PC-3 (cell line): ENCODE data around the gene SEL1L2. TPM values are rescaled to one million over a fixed set of nuclear protein-coding genes. Genes with fewer than 3 reads are reported as not detected.

Source experiments
- ATAC-seq: fragments of 200-7000 bp; cut with Tn5 transposase; 2 replicates; pipeline ENCODE4 v1.9.1; 2020; ENCODE audit warnings: mild to moderate bottlenecking, moderate library complexity
- BruUV-seq: library from RNA; stranded (reverse); fragments of 400-500 nt; replicated peaks from 2 replicates; lab custom pipeline; 2021; lab: Mats Ljungman, UMichigan
- CTCF ChIA-PET: fragments of 300-600 bp; sonication (Branson Sonifier 250); formaldehyde crosslinking; loops from one replicate; lab custom pipeline; 2022; ENCODE audit warnings: antibody characterized with exemption; lab: Charles Lee
- POLR2A ChIA-PET: fragments of 300-600 bp; sonication (Branson Sonifier 250); formaldehyde crosslinking; loops from one replicate; lab custom pipeline; 2022; ENCODE audit warnings: antibody characterized with exemption; ENCODE audit not compliant: unreplicated experiment; lab: Charles Lee
- DNase-seq: peaks from one replicate; pipeline ENCODE4 v3.0.0-alpha.2; 2015
- H2AFZ ChIP-seq: fragments of 300-600 bp; sonication (generic); 2 replicates; pipeline ENCODE4 v1.6.0; 2016; ENCODE audit warnings: antibody characterized with exemption, low read length
- H3F3A ChIP-seq: fragments of 300-600 bp; sonication (generic); one replicate; pipeline ENCODE4 v1.6.0; 2017; ENCODE audit warnings: antibody characterized with exemption, low read length, control low read depth, mild to moderate bottlenecking; ENCODE audit not compliant: unreplicated experiment
- H3K27ac ChIP-seq: fragments of 300-600 bp; sonication (generic); 2 replicates; pipeline ENCODE4 v1.5.1; 2016; ENCODE audit warnings: mild to moderate bottlenecking, low read length
- H3K27me3 ChIP-seq: fragments of 300-600 bp; sonication (generic); 2 replicates; pipeline ENCODE4 v1.6.1; 2016; ENCODE audit warnings: low read length, mixed read lengths
- H3K36me3 ChIP-seq: fragments of 300-600 bp; sonication (generic); 2 replicates; pipeline ENCODE4 v1.6.1; 2016; ENCODE audit warnings: low read depth, mixed run types, low read length, mixed read lengths
- H3K4me1 ChIP-seq: fragments of 300-600 bp; sonication (generic); 2 replicates; pipeline ENCODE4 v1.5.1; 2016; ENCODE audit warnings: low read length; ENCODE audit not compliant: insufficient read depth
- H3K4me2 ChIP-seq: fragments of 300-600 bp; sonication (generic); 2 replicates; pipeline ENCODE4 v1.6.0; 2016; ENCODE audit warnings: low read length
- H3K4me3 ChIP-seq: fragments of 300-600 bp; sonication (generic); 2 replicates; pipeline ENCODE4 v1.5.1; 2016; ENCODE audit warnings: mild to moderate bottlenecking, low read length, mixed read lengths
- H3K79me2 ChIP-seq: fragments of 300-600 bp; sonication (generic); 2 replicates; pipeline ENCODE4 v1.6.1; 2017; ENCODE audit warnings: low read length, mixed read lengths
- H3K9ac ChIP-seq: fragments of 300-600 bp; sonication (generic); 2 replicates; pipeline ENCODE4 v1.6.0; 2016; ENCODE audit warnings: mild to moderate bottlenecking, low read length
- H3K9me2 ChIP-seq: fragments of 300-600 bp; sonication (generic); replicated peaks from 2 replicates; pipeline ENCODE4 v1.6.1; 2016; ENCODE audit warnings: mixed run types, low read length, mixed read lengths
- H3K9me3 ChIP-seq: fragments of 300-600 bp; sonication (generic); 2 replicates; pipeline ENCODE4 v1.6.1; 2016; ENCODE audit warnings: low read length, mixed read lengths
- H4K20me1 ChIP-seq: fragments of 300-600 bp; sonication (generic); 2 replicates; pipeline ENCODE4 v1.6.1; 2016; ENCODE audit warnings: low read length, mixed read lengths
- EZH2 ChIP-seq: fragments of 300-600 bp; sonication (generic); IDR thresholded peaks from one replicate; pipeline ENCODE4 v1.6.1; 2017; ENCODE audit warnings: antibody characterized with exemption, mild to moderate bottlenecking, low read length; ENCODE audit not compliant: unreplicated experiment
- EZH2phosphoT487 ChIP-seq: fragments of 300-600 bp; sonication (generic); IDR thresholded peaks from 2 replicates; pipeline ENCODE4 v1.6.1; 2018; ENCODE audit warnings: mild to moderate bottlenecking, antibody characterized with exemption, low read length, borderline replicate concordance
- intact Hi-C: fragments of 100-400 bp; cut with micrococcal nuclease; formaldehyde crosslinking; loops from 2 replicates; pipeline ENCODE4 v1.9.0; 2023
- total RNA-seq: library from RNA; depleted of rRNA; stranded (reverse); fragments of >200 nt; gene quantifications from 2 replicates; pipeline ENCODE4 v1.2.3, GENCODE V29; 2014
- TF ChIP-seq, protein P1 (sequence below): fragments of 300-600 bp; sonication (generic); conservative IDR thresholded peaks from 2 replicates; pipeline ENCODE4 v1.5.1; 2017; ENCODE audit warnings: antibody characterized with exemption, low read depth, mild to moderate bottlenecking, low read length

Gene SEL1L2
- total RNA-seq, 1 experiment from 2014 or later = not detected

- H3K4me2 ChIP-seq = no peak overlapping the region
- intact Hi-C loops = no loop called here
Measured at GRCh38 chr20:13863244-13863643, 127.2 kb downstream of the SEL1L2 start.

GRCh38 chr20:13862245-13862644 lies 128.2 kb downstream of the SEL1L2 start:
- DNase-seq (no peak), ATAC-seq (no peak)
- CTCF ChIA-PET = no interaction called here
- no peak overlapping the region for H3K4me2 ChIP-seq
- no peaks in the 10 kb centered on the region for H3K4me1 ChIP-seq
- POLR2A ChIA-PET = no interaction called here
- H3K9ac ChIP-seq = no peak overlapping the region
- intact Hi-C loops = no loop called here
- no peaks in the 10 kb centered on the region for H4K20me1 ChIP-seq
- no peaks in the 10 kb centered on the region for H3K9me2 ChIP-seq
- H3K9me3 ChIP-seq = no peaks in the 10 kb centered on the region
- H3K4me3 ChIP-seq = no peak overlapping the region
- BruUV-seq = no TSS peak
- H3F3A ChIP-seq = no peaks in the 10 kb centered on the region
- TF ChIP-seq, protein P1, sequence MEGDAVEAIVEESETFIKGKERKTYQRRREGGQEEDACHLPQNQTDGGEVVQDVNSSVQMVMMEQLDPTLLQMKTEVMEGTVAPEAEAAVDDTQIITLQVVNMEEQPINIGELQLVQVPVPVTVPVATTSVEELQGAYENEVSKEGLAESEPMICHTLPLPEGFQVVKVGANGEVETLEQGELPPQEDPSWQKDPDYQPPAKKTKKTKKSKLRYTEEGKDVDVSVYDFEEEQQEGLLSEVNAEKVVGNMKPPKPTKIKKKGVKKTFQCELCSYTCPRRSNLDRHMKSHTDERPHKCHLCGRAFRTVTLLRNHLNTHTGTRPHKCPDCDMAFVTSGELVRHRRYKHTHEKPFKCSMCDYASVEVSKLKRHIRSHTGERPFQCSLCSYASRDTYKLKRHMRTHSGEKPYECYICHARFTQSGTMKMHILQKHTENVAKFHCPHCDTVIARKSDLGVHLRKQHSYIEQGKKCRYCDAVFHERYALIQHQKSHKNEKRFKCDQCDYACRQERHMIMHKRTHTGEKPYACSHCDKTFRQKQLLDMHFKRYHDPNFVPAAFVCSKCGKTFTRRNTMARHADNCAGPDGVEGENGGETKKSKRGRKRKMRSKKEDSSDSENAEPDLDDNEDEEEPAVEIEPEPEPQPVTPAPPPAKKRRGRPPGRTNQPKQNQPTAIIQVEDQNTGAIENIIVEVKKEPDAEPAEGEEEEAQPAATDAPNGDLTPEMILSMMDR = no peak
- H3K36me3 ChIP-seq = no peaks in the 10 kb centered on the region
- no peak overlapping the region for H3K27ac ChIP-seq
- no peaks in the 10 kb centered on the region for H3K79me2 ChIP-seq
- peaks cover 57% of the 10 kb centered on the region for H3K27me3 ChIP-seq
- H2AFZ ChIP-seq = no peak overlapping the region

More at GRCh38 chr20:13863244-13863643, 127.2 kb downstream of the SEL1L2 start:
- BruUV-seq = no TSS peak
- DNase-seq = no peak
- Histone ChIP-seq H3K27me3 (peaks cover 54% of the 10 kb centered on the region), H3K4me3 (no peak overlapping the region), H3K9me3 (no peaks in the 10 kb centered on the region), H3K9ac (no peak overlapping the region), H3K27ac (no peak overlapping the region), H3F3A (no peaks in the 10 kb centered on the region), H3K4me1 (no peaks in the 10 kb centered on the region), H3K9me2 (no peaks in the 10 kb centered on the region), H4K20me1 (no peaks in the 10 kb centered on the region), H2AFZ (no peak overlapping the region), H3K79me2 (no peaks in the 10 kb centered on the region), H3K36me3 (no peaks in the 10 kb centered on the region)
- ChIA-PET POLR2A (no interaction called here), CTCF (no interaction called here)
- ATAC-seq = no peak
- TF ChIP-seq, protein P1 = no peak
- no peak for TF ChIP-seq EZH2phosphoT487
- no peak for TF ChIP-seq EZH2

DNA sequence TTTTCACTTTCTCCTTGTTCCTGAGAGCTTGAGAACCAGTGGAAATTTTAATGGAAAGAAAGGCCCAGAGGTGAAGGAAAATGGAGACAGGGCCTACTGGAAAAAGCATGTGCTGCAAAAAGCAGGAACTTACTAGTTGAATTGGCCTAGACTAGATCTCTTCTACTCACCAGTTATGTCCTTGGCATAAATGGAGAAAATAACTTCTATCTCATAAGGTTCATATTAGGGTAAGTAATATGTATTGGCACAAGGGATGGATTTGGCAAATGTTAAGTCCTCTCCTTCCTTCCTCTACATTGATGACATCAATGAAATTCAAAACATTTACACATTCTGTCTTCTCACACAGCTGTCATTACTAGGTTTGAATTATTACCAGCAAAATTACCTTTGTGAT lies 131.5 kb downstream of the SEL1L2 start:
- Histone ChIP-seq H3K27me3 (peaks cover 49% of the 10 kb centered on the region), H3K36me3 (no peaks in the 10 kb centered on the region), H2AFZ (no peak overlapping the region), H3K4me1 (no peaks in the 10 kb centered on the region), H3K79me2 (no peaks in the 10 kb centered on the region), H3K4me3 (no peak overlapping the region), H4K20me1 (no peaks in the 10 kb centered on the region), H3K9ac (no peak overlapping the region), H3F3A (no peaks in the 10 kb centered on the region), H3K4me2 (no peak overlapping the region), H3K9me2 (no peaks in the 10 kb centered on the region), H3K9me3 (no peaks in the 10 kb centered on the region), H3K27ac (no peak overlapping the region)
- CTCF ChIA-PET = no interaction called here
- POLR2A ChIA-PET = no interaction called here
- intact Hi-C loops = no loop called here
- ATAC-seq = no peak
- DNase-seq = no peak
- no TSS peak for BruUV-seq
- TF ChIP-seq, protein P1 = no peak
